Liver (tissue), 9 donors: ENCODE measurements around the gene STRA6. TPM values are rescaled to one million over a fixed set of nuclear protein-coding genes. Genes with fewer than 3 reads are reported as not detected.

Experiments used
- DNase-seq: peaks from one replicate; pipeline ENCODE4 v3.0.0-alpha.2; 2017; ENCODE audit warnings: low spot score
- H3K27ac ChIP-seq, 2 donors: one replicate each; pipeline ENCODE4 v1.7.0; 2013; ENCODE audit warnings: inconsistent platforms in 2 of 2, low read length in 2 of 2, control low read depth in 1 of 2, low read depth in 1 of 2, mild to moderate bottlenecking in 1 of 2
- H3K27me3 ChIP-seq, 4 donors: one replicate each; pipeline versions ENCODE4 v1.6.1 to v1.7.0; 2013; ENCODE audit warnings: low read length in 3 of 4, inconsistent platforms in 1 of 4, mild to moderate bottlenecking in 1 of 4, moderate library complexity in 1 of 4; ENCODE audit not compliant: control insufficient read depth in 4 of 4, insufficient read depth in 4 of 4
- H3K36me3 ChIP-seq, 4 donors: one replicate each; pipeline versions ENCODE4 v1.6.1 to v1.7.0; 2013; ENCODE audit warnings: low read length in 3 of 4, mild to moderate bottlenecking in 3 of 4, low read depth in 1 of 4, moderate library complexity in 1 of 4; ENCODE audit not compliant: control insufficient read depth in 4 of 4, insufficient read depth in 3 of 4
- H3K4me1 ChIP-seq, 4 donors: one replicate each; pipeline versions ENCODE4 v1.6.1 to v1.7.0; 2013; ENCODE audit warnings: low read length in 3 of 4, mild to moderate bottlenecking in 3 of 4, moderate library complexity in 1 of 4; ENCODE audit not compliant: control insufficient read depth in 4 of 4, insufficient read depth in 4 of 4
- H3K4me3 ChIP-seq, 3 donors: one replicate each; pipeline versions ENCODE4 v1.6.1 to v1.7.0; 2013; ENCODE audit warnings: low read length in 3 of 3, control low read depth in 1 of 3, low read depth in 1 of 3, mild to moderate bottlenecking in 1 of 3
- H3K9ac ChIP-seq, 2 donors: one replicate each; pipeline ENCODE4 v1.7.0; 2013; ENCODE audit warnings: low read length in 2 of 2, mild to moderate bottlenecking in 2 of 2, moderate library complexity in 2 of 2, control low read depth in 1 of 2, low read depth in 1 of 2
- H3K9me3 ChIP-seq, 4 donors: one replicate each; pipeline versions ENCODE4 v1.6.1 to v1.7.0; 2013; ENCODE audit warnings: low read length in 3 of 4; ENCODE audit not compliant: control insufficient read depth in 4 of 4
- EGR1 ChIP-seq, 2 donors: IDR thresholded peaks; 2 replicates each; pipeline ENCODE4 v1.6.1; 2016 to 2018; ENCODE audit warnings: antibody characterized with exemption in 2 of 2, low read depth in 2 of 2
- FOXA1 ChIP-seq: IDR thresholded peaks from 2 replicates; pipeline ENCODE4 v1.6.1; 2016; ENCODE audit warnings: antibody characterized with exemption
- FOXA2 ChIP-seq: IDR thresholded peaks from 2 replicates; pipeline ENCODE4 v1.6.1; 2016; ENCODE audit warnings: antibody characterized with exemption
- GABPA ChIP-seq, 2 donors: IDR thresholded peaks in 1 of 2; conservative IDR thresholded peaks in 1 of 2; 2 replicates each; pipeline ENCODE4 v1.6.1; 2016; ENCODE audit warnings: antibody characterized with exemption in 2 of 2, mild to moderate bottlenecking in 1 of 2, moderate library complexity in 1 of 2
- HNF4A ChIP-seq, 2 donors: conservative IDR thresholded peaks; 2 replicates each; pipeline ENCODE4 v1.6.1; 2016; ENCODE audit warnings: antibody characterized with exemption in 2 of 2, mild to moderate bottlenecking in 2 of 2
- HNF4G ChIP-seq: IDR thresholded peaks from 2 replicates; pipeline ENCODE4 v1.6.1; 2016; ENCODE audit warnings: antibody characterized with exemption
- JUND ChIP-seq, 2 donors: IDR thresholded peaks; 2 replicates each; pipeline ENCODE4 v1.6.1; 2016; ENCODE audit warnings: antibody characterized with exemption in 2 of 2
- MAX ChIP-seq: IDR thresholded peaks from 2 replicates; pipeline ENCODE4 v1.6.1; 2016; ENCODE audit warnings: antibody characterized with exemption
- RAD21 ChIP-seq, 2 donors: IDR thresholded peaks; 2 replicates each; pipeline ENCODE4 v1.6.1; 2016; ENCODE audit warnings: antibody characterized with exemption in 2 of 2, mild to moderate bottlenecking in 2 of 2
- REST ChIP-seq: IDR thresholded peaks from 2 replicates; pipeline ENCODE4 v1.6.1; 2016; ENCODE audit warnings: antibody characterized with exemption, mild to moderate bottlenecking
- RXRA ChIP-seq, 2 donors: IDR thresholded peaks; 2 replicates each; pipeline ENCODE4 v1.6.1; 2017 to 2018; ENCODE audit warnings: antibody characterized with exemption in 2 of 2, mild to moderate bottlenecking in 1 of 2
- SP1 ChIP-seq: IDR thresholded peaks from 2 replicates; pipeline ENCODE4 v1.6.1; 2018; ENCODE audit warnings: antibody characterized with exemption, mild to moderate bottlenecking
- TAF1 ChIP-seq: conservative IDR thresholded peaks from 2 replicates; pipeline ENCODE4 v1.6.1; 2016; ENCODE audit warnings: antibody characterized with exemption, mild to moderate bottlenecking
- YY1 ChIP-seq: IDR thresholded peaks from 2 replicates; pipeline ENCODE4 v1.6.1; 2016; ENCODE audit warnings: antibody characterized with exemption, mild to moderate bottlenecking
- ZBTB33 ChIP-seq: IDR thresholded peaks from 2 replicates; pipeline ENCODE4 v1.6.1; 2016; ENCODE audit warnings: antibody characterized with exemption
- WGBS: extraction: QIAGEN DNeasy Blood & Tissue Kit; methylation state at CpG from one replicate; pipeline ENCODE4 v1.1.7; 2013; 5-methylcytosine and 5-hydroxymethylcytosine counted together
- polyA plus RNA-seq, 2 donors: library from polyadenylated mRNA; stranded (reverse) in 1 of 2; unstranded in 1 of 2; fragments of 200-250 nt in 1 of 2; fragments of >200 nt in 1 of 2; fragmentation: Nextera tagmentation in 1 of 2; extraction: Ambion mirVana in 1 of 2; gene quantifications; one replicate each; pipeline versions ENCODE4 v1.2.1 to v1.2.3, GENCODE V29; 2013 to 2015
- total RNA-seq, 2 donors: library from RNA; depleted of rRNA; stranded (reverse); fragments of >200 nt; gene quantifications; one replicate each; pipeline ENCODE4 v1.2.3, GENCODE V29; 2014
- donor health status: healthy.
- donor health status: healthy.
- donor health status: healthy.
- donor health status: healthy.
- donor health status: healthy.

STRA6 gene
- total and polyA plus RNA-seq, 4 donors = 3.1 TPM; not detected in 3

- no peak for TF ChIP-seq ZBTB33
- no peak for TF ChIP-seq FOXA2
- TF ChIP-seq HNF4A (conservative IDR thresholded peaks at IDR 0.05) = no peak
- no peak for TF ChIP-seq GABPA (IDR thresholded peaks at IDR 0.05 in 1 of 2, conservative IDR thresholded peaks at IDR 0.05 in 1 of 2)
- TF ChIP-seq HNF4G = no peak
These were observed 69.6 kb downstream of the STRA6 start (continued) for GRCh38 chr15:74132681-74133651.

- Histone ChIP-seq H3K27me3 (peaks cover 13 to 29% (median 17%) of the 10 kb centered on the region in 4 donors), H3K4me3 (no peak overlapping the region), H3K9me3 (peaks cover 0 to 3% (median 0%) of the 10 kb centered on the region in 4 donors), H3K36me3 (no peaks in the 10 kb centered on the region), H3K27ac (no peak overlapping the region), H3K9ac (no peak overlapping the region), H3K4me1 (peaks cover 21 to 69% (median 34%) of the 10 kb centered on the region in 4 donors)
- TF ChIP-seq FOXA1 = no peak
- TF ChIP-seq REST = no peak
- TF ChIP-seq TAF1 = no peak
- no peak for TF ChIP-seq GABPA (IDR thresholded peaks at IDR 0.05 in 1 of 2, conservative IDR thresholded peaks at IDR 0.05 in 1 of 2)
- no peak for TF ChIP-seq SP1
- TF ChIP-seq YY1 = no peak
- no peak for TF ChIP-seq EGR1 (IDR thresholded peaks at IDR 0.05; ENCODE audit: low read depth in 2 of 2)
- TF ChIP-seq JUND (IDR thresholded peaks at IDR 0.05) = no peak
- TF ChIP-seq RXRA (IDR thresholded peaks at IDR 0.05) = no peak
- TF ChIP-seq MAX = no peak
- TF ChIP-seq FOXA2 = no peak
- no peak for TF ChIP-seq RAD21 (IDR thresholded peaks at IDR 0.05)
- TF ChIP-seq ZBTB33 = no peak
- 14% methylated on average over 20 of the region's 20 CpGs for WGBS
- DNase-seq = no peak
These were observed 70.8 kb downstream of the STRA6 start for GRCh38 chr15:74131628-74132413.
